ENCODE data around the gene TARS2.

Gene TARS2

DNA sequence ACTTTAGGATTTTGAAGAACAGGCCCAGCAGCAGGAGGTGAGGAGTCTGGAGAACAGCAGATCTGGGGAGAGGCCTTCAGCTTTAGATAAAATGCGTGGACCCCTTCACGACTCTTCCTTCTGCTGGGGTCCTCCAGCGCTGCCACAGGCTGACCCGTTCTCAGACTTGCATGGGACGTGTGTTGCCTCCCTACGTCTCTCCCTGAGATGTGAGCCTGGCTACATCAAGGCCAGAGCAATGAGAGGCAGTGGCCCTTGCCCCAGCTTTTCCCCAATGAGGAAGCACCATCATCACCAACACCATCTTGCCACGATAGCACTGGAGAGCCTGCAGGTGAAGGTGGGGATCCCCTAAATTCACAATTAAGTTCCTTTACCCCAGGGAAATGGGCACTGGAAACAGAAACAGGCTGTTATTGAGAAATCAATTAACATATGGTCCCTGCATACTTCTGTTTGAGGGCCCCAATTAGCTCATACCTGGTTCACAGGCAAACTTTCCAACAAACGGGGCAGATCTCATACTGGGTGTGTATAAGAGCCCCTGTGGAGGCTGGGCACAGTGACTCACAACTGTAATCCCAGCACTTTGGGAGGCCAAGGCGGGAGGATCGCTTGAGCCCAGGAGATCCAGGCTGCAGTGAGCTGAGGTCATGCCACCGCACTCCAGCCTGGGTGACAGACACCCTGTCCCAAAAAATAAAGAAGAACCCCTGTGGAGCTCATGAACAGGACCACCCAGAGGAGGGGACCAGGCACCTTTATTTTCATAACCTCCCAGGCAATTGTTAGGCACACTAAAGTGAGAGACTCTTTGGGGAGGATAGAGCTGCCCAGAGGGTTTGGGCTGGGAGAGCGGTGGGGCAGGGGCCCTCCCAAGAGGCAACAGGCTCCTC lies 49.9 kb downstream of the TARS2 start:
- no peak for DNase-seq (ENCODE audit: low read depth, low spot score)

DNA sequence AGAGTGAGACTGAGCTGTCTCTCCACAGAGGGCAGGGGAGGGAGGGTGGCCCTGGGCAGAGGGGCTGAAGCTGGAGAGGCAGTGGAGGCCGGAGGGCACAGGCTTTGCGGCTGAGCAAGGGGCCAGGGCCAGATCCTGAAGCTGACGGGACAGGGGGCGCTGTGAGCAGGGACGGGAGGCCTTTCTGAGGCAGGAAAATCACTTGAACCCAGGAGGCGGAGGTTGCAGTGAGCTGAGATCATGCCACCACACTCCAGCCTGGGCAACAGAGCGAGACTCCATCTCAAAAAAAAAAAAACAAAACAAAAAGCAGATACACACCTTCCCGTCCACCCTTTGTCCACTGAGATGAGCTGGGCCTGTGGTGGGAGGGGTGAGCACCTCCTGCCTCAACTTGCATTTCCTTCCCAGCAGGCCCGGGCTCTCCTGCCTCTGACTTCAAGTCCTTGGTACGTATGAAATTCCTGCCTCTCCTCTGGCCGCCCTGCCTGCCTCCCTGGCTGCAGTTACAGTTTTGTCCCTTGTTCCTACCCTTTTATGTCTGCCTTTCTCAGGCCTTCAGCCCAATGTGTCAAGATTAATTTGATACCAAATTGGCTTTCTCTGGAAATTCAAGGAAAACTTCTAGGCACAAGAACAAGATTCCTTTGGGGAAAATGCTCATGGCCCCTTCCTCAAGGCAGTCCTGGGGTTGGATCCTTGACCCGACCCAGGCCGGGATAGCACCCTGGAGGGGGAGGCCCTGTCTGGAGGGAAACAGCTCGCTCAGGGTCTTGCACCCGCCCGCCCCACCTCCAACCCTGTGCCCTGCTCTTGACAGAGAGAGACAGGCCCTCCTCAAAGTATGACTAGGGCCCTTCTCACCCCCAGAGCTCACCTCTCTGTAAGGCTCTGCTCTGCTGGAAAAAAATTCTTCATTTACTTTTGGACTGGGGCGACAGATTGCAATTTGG lies 50.8 kb downstream of the TARS2 start:
- no peak for DNase-seq (ENCODE audit: low read depth, low spot score)

DNA sequence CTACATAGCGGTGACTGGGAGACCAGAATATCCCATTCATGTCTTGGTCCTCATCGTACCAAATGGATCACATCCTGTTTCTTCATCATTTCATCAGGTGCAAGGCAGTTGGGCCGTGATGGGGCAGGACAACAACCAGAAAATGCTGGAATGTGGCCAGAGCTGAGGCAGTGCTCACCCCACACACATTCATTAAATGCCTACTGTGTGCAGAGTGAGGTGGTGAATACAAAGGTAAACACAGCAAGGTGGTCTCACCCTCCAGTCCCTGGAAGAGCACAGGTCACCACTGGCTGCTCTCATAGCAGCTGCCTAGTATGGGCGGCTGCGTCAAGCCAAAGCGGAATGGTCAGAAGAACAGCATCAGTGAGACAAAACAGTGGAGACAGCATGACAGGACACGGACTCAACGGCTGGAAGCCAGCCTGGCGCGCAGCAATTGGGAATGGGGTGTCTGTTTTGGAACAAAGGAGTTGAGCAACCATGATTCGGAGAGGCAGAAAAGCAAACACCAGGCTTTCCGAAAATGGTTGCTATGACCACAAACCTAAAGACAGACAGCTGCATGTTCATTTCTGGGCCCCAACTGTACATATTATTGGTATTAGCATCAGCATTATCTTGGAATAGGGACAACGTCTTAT lies 56.4 kb downstream of the TARS2 start:
- no peak for DNase-seq (ENCODE audit: low read depth, low spot score)

DNA sequence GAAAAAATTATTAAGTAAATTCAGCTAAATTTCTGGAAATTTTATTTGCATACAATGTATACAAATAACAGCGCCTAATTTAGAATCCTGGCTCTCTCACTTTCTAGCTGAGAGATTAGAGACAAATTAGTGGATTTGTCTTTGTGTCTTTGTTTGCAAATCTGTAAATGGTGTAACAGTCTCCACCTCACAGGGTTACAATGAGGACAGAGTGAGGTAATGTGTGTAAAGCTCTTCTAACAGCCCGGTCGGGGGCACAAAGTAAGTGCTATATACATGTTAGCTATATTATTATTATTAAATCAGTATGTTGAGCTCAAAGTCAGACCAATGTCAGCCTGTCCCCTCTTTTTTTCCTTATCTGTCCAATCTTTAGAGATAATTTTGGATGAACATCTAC lies 57.0 kb downstream of the TARS2 start:
- DNase-seq (ENCODE audit: low read depth, low spot score) = no peak

DNA sequence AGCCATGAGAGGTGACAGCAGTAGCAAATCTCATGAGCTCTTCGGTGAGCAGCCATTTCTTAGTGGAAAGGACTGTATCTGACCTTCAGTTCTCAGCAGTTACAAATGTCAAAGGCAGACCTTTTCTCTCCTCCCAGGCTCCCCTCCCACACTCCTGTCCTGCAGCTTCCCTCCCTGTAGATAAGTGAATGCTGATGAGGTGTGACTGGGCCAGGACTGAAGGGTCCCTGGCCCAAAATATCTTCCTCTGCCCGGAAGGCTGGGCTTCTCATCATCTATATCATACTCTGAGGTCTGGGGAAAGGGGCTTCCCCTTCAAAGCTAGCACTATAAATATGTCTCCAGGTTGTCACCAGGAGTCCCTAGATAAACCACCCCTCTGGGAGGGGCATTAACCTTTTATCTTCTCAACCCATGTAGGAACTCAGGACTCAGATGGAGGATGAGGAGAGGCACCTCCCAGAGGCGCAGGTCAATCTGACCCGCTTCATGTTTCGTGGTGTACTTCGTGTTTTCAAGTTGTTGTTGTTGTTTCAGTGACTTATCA lies 58.3 kb downstream of the TARS2 start:
- no peak for DNase-seq (ENCODE audit: low read depth, low spot score)

DNA sequence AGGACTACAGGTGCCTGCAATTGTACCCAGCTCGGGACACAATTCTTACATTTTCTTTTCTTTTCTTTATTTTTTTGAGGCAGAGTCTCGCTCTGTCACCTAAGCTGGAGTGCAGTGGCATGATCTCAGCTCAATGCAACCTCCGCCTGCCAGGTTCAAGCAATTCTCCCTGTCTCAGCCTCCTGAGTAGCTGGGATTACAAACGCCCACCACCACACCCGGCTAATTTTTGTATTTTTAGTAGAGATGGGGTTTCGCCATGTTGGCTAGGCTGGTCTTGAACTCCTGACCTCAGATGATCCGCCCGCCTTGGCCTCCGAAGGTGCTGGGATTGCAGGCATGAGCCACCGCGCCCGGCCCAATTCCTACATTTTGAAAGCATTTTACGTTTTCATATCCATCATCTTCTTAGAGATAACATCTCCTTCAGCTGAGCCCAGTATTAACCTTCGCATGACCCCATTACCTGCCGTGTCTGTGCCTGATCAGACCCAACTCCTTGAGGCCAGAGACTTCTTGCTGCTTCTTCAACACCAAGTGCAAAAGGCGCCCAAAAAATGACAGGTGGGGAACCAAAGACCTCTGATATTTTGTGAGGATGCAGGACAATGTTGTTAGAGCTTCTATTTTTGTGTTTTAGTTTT lies 59.2 kb downstream of the TARS2 start:
- no peak for DNase-seq (ENCODE audit: low read depth, low spot score)

DNA sequence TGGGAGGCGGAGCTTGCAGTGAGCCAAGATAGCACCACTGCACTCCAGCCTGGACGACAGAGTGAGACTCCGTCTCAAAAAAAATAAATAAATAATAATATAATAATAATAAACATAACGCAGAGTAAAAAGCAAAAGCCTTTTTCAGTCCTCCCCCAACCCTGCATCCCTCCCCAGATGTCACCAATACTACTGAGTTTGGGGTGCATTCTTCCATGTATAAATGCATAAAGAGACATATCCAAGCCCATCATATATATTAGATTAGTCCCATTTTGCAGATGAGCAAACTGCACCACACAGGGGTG lies 61.1 kb downstream of the TARS2 start:
- no peak for DNase-seq (ENCODE audit: low read depth, low spot score)

GRCh38 chr1:150548632-150549495 lies 61.6 kb downstream of the TARS2 start, which contains the start of gene ADAMTSL4:
ADAMTSL4 (plus strand) TSS chr1:150549408; CDS start chr1:150552289, 2,881 bp downstream.
- DNase-seq (ENCODE audit: low read depth, low spot score) = no peak

DNA sequence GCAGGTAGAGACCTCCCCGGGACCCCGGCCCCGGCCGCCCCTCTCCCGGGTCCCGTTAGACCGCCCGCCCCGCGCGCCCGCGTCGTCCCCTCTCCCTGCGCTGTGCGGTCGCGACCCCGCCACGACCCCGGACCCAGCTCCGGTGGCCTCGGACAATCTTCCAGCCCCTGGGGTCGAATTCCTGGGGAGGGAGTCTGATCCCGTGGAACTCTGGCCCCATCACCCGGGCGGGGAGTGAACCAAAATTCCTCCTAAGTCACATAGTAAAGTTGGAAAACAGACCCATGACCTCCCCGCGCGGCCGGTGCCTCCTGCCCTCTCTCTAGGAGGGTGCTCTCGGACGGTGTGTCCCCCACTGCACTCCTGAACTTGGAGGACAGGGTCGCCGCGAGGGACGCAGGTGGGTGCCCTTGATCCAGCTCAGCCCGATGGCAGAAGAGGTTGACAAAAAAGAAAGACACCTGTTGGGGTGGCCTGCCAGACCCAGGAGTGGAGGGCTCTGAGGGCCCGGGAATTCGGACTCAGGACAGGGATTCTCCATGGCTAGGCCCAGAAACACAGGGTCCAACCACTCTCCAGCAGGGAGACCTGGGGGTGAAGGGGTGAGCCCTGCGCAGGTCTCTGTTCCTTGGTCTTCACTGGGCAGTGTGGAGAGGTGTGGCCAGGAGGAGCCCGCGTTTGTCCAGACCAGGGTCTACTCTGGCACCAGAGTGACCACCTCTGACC lies 62.4 kb downstream of the TARS2 start:
- no peak for DNase-seq (ENCODE audit: low read depth, low spot score)

- DNase-seq (ENCODE audit: low read depth, low spot score) = no peak
These were observed 63.2 kb downstream of the TARS2 start for GRCh38 chr1:150550222-150551050.

DNA sequence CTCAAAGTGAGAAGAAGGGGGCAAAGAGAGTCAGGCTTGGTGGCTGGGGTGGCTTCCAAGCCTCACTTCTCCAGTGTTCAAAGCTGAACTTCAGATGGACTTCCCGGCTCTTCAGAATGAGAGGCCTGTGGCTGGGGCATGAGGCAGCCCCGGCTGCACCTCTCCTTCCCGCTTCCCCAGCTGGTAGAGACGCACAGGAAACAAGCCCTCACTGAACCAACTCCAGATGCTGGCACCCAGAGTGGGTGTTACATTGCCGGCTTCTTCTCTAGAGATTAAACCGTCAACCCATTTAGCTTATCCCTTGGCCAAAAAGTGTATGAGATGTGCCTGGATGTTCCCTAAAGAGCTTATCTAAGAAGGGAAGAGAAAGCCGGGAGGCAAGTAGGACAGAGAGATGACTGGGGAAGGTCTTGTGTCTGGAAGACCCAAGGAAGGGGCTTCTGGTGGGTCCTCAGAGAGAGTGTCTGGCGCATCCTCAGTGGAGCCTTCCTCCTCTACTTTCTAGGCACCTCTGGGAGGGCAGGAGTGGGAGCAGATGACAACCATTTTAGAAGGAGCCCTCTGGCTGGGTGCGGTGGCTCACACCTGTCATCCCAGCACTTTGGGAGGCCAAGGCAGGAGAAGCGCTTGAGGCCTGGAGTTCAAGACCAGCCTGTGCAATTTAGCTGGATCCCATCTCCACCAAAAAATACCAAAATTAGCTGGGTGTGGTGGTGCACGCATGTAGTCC lies 64.0 kb downstream of the TARS2 start:
- no peak for DNase-seq (ENCODE audit: low read depth, low spot score)

DNA sequence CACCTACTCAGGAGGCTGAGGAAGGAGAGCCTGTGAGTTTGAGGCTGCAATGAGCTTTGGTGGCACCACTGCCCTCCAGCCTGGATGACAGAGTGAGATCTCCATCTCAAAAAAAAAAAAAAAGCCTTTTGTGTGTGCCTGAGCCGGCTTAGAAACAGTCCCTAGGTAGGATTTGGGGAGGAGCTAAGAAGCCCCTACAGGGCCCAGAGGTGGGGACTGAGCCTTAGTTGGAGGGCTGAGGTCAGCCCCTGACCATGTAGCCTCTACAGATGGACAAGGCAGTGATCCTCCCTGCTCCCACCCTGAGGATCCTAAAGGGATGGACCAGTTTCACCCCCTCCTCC lies 64.5 kb downstream of the TARS2 start:
- no peak for DNase-seq (ENCODE audit: low read depth, low spot score)

GRCh38 chr1:150552128-150552910 lies 65.1 kb downstream of the TARS2 start:
- no peak for DNase-seq (ENCODE audit: low read depth, low spot score)

DNA sequence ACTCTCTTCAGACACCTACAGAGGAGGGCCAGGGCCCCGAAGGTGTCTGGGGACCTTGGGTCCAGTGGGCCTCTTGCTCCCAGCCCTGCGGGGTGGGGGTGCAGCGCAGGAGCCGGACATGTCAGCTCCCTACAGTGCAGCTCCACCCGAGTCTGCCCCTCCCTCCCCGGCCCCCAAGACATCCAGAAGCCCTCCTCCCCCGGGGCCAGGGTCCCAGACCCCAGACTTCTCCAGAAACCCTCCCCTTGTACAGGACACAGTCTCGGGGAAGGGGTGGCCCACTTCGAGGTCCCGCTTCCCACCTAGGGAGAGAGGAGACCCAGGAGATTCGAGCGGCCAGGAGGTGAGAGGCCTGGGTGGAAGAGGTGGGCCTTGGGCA lies 65.7 kb downstream of the TARS2 start:
- no peak for DNase-seq (ENCODE audit: low read depth, low spot score)

DNA sequence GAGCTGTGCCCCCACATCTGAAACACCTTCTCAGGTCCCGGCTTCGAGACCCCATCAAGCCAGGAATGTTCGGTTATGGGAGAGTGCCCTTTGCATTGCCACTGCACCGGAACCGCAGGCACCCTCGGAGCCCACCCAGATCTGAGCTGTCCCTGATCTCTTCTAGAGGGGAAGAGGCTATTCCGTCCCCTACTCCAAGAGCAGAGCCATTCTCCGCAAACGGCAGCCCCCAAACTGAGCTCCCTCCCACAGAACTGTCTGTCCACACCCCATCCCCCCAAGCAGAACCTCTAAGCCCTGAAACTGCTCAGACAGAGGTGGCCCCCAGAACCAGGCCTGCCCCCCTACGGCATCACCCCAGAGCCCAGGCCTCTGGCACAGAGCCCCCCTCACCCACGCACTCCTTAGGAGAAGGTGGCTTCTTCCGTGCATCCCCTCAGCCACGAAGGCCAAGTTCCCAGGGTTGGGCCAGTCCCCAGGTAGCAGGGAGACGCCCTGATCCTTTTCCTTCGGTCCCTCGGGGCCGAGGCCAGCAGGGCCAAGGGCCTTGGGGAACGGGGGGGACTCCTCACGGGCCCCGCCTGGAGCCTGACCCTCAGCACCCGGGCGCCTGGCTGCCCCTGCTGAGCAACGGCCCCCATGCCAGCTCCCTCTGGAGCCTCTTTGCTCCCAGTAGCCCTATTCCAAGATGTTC lies 66.3 kb downstream of the TARS2 start:
- no peak for DNase-seq (ENCODE audit: low read depth, low spot score)

DNA sequence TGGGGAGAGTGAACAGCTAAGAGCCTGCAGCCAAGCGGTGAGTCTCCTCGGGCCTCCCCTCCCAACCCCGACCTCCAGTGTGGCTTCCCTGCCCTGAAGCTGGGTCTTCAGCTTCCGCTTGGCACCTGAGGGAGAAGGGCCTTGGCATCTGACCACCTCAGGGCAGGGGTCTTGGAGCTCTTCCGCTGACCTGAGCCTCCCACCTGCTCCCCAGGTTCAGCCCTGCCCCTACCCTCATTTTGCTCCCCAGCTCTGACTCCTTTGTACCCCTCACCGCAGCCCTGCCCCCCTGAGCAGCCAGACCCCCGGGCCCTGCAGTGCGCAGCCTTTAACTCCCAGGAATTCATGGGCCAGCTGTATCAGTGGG lies 66.8 kb downstream of the TARS2 start:
- DNase-seq (ENCODE audit: low read depth, low spot score) = no peak

Data from activated CD4-positive, CD25-positive, alpha-beta regulatory T cell treated with anti-CD3 and anti-CD28 coated beads, Interleukin-2, amount 50 U/mL, for 16 hours (primary cell).